Measurements from ENCODE around the gene DHRS1.

- TF ChIP-seq USF2 (IDR thresholded peaks at IDR 0.05; ENCODE audit: low read depth, low read length) (no peak), FOS (IDR thresholded peaks at IDR 0.05; ENCODE audit: low read depth, low read length) (no peak), CTCF (conservative IDR thresholded peaks at IDR 0.05; ENCODE audit: low read depth, low read length) (no peak), RCOR1 (IDR thresholded peaks at IDR 0.05; ENCODE audit: insufficient replicate concordance, low read length) (no peak), CEBPB (IDR thresholded peaks at IDR 0.05; ENCODE audit: low read depth, low read length) (no peak), RFX5 (IDR thresholded peaks at IDR 0.05; ENCODE audit: low read depth, low read length) (no peak), CHD1 (IDR thresholded peaks at IDR 0.05; ENCODE audit: low read depth, low read length) (no peak), BHLHE40 (IDR thresholded peaks at IDR 0.05; ENCODE audit: low read depth, low read length) (no peak), NFE2L2 (IDR thresholded peaks at IDR 0.05; ENCODE audit: low read depth, low read length) (no peak)
These were observed 36.5 kb downstream of the DHRS1 start, which contains the start of gene TGM1 for GRCh38 chr14:24262821-24263733.
